ENCODE measurements around the gene GRAMD4.
"Not testable (repeated sequence)": the region's sequence is repeated elsewhere in the genome, so short reads cannot be mapped to it uniquely, and the experiment has no call there.

The GRAMD4 gene

GRCh38 chr22:46619240-46619829 lies 851 bp upstream of the GRAMD4 start:
- DNase-seq (ENCODE audit: low read depth in 2 of 2) = no peak

DNA sequence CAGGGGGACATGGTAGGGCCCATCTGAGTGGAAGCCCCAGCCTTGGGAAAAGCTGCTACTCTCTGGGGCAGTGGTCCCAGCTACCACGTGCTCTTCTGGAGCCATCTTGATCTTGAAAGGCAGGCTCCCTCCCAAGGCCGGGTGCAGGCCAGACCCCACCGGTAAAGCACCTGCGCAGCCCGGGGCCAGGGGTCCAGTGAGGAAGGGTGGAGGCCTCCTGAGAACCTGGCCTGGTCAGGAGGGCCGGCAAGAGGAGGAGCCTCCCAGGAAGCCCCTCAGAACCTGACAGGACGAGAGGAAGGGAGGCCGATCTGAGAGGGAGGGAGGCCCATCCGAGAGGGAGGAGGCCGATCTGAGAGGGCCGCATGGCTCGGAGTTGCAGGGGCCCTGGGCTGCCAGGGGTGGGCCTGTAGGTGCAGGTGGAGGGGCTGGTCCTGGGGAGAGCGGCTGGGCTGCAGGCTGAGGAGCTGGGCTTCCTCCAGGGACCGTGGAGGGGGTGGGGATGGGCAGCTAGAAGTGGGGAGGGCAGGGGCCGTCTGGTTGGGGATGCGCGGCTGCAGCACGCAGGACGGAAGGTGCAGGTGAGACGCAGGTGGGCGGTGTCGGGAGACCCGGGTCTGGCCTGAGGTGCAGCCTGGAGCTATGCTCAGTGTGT lies 529 bp downstream of the GRAMD4 start:
- no peak for DNase-seq (ENCODE audit: low read depth in 2 of 2)

DNA sequence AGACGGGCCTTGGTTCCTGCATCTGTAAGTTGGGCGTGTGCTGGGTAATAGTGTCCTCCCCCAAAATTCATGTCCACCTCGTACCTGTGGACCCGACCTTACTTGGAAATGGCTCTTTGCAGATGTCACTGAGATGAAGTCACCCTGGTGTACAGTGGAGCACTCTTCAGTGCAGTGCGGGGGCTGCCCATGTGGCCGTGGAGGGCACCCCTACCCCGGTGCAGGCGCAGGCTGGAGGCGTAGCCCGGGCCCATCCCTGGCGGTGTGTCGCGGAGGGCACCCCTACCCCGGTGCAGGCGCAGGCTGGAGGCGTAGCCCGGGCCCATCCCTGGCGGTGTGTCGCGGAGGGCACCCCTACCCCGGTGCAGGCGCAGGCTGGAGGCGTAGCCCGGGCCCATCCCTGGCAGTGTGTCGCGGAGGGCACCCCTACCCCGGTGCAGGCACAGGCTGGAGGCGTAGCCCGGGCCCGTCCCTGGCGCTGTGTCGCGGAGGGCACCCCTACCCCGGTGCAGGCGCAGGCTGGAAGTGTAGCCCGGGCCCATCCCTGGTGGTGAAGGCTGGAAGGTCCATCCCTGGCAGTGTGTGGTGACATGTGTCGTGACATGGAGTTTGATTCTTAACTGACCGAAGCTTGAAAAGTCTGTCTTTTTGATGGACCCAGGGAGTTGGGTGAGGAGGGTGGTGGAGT lies 1.2 kb downstream of the GRAMD4 start:
- DNase-seq (ENCODE audit: low read depth in 2 of 2) = not testable (repeated sequence)

GRCh38 chr22:46622081-46622521 lies 1.9 kb downstream of the GRAMD4 start:
- no peak for DNase-seq (ENCODE audit: low read depth in 2 of 2)

GRCh38 chr22:46625113-46625842 lies 5.1 kb downstream of the GRAMD4 start:
- no peak for DNase-seq (ENCODE audit: low read depth in 2 of 2)

DNA sequence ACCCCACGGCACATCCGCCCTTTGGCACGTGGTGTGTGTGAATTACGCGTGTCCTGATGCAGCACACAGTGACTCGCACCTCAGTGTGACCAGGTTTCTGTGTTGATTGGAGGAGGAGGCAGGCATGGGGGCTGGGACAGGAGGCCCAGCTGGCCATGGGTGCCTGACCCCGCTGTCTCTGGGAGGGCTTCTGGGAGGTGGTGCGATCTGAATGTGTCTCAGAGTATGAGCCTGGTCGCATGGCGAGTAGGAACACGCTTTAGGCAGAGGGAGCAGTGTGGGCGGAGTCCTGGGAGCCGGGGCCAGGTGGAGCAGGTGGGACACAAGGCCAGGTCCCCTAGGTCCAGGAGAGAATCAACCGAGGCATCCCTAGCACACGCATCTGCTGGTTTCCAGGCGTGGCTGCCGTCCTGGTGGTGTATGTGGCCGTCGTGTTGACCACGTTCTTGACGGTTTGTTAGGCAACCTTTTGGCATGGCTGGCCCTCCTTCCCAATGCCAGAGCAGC lies 5.7 kb downstream of the GRAMD4 start:
- no peak for DNase-seq (ENCODE audit: low read depth in 2 of 2)

DNA sequence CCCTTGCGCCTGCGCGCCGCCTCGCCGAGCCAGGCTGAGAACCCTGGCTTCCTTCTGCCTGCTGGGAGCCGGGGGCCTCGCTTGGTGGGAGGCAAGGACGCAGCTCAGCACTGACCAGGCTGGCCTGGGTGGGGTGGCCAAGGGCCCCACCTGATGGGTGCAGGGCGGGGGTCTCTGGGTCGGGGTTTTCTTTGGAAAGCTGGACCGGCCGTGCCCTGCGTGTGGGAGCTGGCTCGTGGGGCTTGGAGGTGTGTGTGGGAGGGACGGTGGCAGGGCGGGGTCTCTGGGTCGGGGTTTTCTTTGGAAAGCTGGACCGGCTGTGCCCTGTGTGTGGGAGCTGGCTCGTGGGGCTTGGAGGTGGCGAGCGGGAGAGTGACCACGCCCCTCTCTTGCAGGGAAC lies 6.2 kb downstream of the GRAMD4 start:
- no peak for DNase-seq (ENCODE audit: low read depth in 2 of 2)

- no peak for DNase-seq (ENCODE audit: low read depth in 2 of 2)
Observed at GRCh38 chr22:46626911-46627805, 7.0 kb downstream of the GRAMD4 start.

- no peak for DNase-seq (ENCODE audit: low read depth in 2 of 2)
Observed at GRCh38 chr22:46627806-46628482, 7.8 kb downstream of the GRAMD4 start.

DNA sequence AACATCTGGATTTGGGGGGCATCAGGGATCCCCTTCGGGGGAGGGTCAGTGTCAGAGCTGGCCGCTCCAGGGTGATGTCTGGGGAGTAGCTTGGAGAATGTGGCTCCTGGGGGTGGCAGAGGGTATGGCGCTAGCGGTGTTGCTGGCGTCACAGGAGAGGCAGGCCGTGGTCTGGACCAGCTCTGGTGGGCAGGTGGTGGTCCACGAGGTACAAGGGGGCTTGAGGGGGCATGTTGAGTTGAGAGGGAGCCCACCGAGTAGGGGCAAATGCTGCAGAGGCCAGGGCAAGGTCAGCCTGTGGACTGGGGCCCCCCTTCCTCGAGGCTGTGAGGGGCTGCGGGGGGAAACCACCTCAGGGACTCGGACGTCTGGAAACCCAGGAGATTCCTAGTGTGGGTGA lies 8.6 kb downstream of the GRAMD4 start:
- DNase-seq (ENCODE audit: low read depth in 2 of 2) = no peak

GRCh38 chr22:46629291-46629690 lies 9.1 kb downstream of the GRAMD4 start:
- DNase-seq (ENCODE audit: low read depth in 2 of 2) = no peak

DNA sequence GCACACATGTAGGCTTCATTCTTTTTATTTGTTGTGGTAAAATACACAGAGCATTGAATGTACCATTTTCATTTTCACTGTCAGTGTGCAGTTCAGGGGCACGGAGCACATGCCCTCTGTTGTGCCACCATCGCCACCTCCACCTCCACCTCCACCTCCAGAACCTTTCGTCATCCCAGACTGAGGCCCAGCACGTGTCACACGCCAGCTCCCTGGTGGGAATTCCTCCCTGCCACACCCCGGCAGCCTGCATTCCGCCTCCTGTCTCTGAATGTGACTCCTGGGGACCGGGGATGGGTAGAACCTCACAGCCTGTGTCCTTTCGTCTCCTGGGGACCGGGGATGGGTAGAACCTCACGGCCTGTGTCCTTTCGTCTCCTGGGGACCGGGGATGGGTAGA lies 10.9 kb downstream of the GRAMD4 start:
- DNase-seq (ENCODE audit: low read depth in 2 of 2) = no peak

GRCh38 chr22:46632646-46633249 lies 12.6 kb downstream of the GRAMD4 start:
- DNase-seq (ENCODE audit: low read depth in 2 of 2) = no peak

GRCh38 chr22:46633334-46633890 lies 13.2 kb downstream of the GRAMD4 start:
- no peak for DNase-seq (ENCODE audit: low read depth in 2 of 2)

- no peak for DNase-seq (ENCODE audit: low read depth in 2 of 2)
Observed at GRCh38 chr22:46634011-46634699, 14.0 kb downstream of the GRAMD4 start.

DNA sequence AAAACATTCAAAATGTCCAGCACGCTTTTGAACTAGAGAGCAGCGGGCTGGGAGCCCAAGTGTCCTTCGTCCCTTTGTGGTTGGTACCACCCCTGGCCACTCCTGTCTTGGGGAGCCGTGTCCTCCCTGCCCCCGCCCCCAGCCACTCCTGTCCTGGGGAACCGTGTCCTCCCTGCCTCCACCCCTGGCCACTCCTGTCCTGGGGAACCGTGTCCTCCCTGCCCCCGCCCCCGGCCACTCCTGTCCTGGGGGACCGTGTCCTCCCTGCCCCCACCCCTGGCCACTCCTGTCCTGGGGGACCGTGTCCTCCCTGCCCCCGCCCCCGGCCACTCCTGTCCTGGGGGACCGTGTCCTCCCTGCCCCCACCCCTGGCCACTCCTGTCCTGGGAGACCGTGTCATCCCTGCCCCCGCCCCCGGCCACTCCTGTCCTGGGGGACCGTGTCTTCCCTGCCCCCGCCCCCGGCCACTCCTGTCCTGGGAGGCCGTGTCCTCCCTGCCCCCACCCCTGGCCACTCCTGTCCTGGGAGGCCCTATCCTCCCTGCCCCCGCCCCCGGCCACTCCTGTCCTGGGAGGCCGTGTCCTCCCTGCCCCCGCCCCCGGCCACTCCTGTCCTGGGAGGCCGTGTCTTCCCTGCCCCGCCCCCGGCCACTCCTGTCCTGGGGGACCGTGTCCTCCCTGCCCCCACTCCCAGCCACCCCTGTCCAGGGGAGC lies 14.9 kb downstream of the GRAMD4 start:
- DNase-seq (ENCODE audit: low read depth in 2 of 2) = not testable (repeated sequence)

DNA sequence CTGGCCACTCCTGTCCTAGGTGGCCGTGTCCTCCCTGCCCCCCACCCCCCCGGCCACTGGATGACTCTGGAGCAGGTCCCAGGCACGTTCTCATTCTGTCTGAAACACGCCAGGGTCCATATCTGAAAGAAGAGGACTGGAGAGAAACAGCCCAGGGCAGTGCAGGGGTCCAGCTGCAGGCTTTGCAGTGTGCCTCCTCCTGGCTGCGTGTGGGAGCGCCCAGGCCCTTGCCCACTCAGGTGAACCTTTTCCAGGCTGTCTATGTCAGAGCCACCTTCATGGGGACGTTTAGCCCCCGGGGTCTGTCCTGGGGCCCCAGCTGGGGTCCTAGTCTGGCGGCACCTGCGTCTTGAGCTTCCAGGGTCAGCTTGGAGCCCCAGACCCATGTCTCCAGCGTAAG lies 15.6 kb downstream of the GRAMD4 start:
- DNase-seq (ENCODE audit: low read depth in 2 of 2) = no peak

DNA sequence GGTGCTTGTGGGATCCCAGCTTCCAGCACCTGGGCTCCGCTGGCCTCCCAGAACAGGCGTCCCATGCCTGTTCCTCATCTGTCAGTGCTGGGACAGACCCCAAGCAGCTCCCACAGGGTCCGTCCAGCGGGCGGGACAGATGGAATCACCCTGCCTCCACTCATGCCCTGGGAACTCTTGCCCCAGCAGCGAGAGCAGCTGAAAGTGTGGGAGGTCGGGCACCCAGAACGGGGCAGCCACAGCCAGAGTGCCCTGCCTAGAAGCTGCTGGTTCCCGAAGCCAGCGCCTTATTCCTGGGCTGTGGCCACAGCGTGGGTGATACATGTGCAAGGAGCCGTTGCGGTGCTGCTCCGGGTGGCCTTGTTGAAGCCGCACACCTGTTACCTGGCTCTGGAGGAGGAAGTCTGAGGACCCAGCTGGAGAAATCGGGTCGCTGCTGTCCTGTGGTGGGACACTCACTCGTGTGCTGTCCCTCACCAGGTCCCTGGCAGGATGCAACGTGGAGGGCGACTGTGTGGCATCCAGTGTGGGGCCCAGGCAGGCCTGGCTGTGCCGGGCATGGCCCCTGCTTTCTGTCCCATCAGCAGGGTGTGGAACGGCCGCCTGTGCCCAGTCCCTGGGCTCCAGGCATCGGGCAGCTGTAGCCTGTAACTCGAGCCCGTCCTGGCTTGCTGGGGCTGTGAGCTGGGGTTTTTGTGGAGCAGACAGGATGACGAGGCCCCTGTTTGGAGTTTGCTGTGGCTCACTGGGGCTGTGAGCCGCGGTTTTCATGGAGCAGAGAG lies 16.2 kb downstream of the GRAMD4 start:
- no peak for DNase-seq (ENCODE audit: low read depth in 2 of 2)
